GM12872 (cell line): ENCODE results near the gene RIMBP2.

ENCODE experiments used
- CTCF ChIP-seq: IDR thresholded peaks from 3 replicates; pipeline ENCODE4 v1.5.1; 2011; ENCODE audit warnings: low read depth, mild to moderate bottlenecking, low read length, moderate library complexity; ENCODE audit not compliant: insufficient read depth

RIMBP2 gene

GRCh38 chr12:130641533-130642184 lies 74.4 kb downstream of the RIMBP2 start:
- TF ChIP-seq CTCF, result no peak

- TF ChIP-seq CTCF, result no peak
These were observed 75.2 kb downstream of the RIMBP2 start for GRCh38 chr12:130640901-130641300.

GRCh38 chr12:130640496-130640895 lies 75.6 kb downstream of the RIMBP2 start:
- no peak for TF ChIP-seq CTCF

GRCh38 chr12:130639476-130640424 lies 76.3 kb downstream of the RIMBP2 start:
- TF ChIP-seq CTCF, result no peak

- TF ChIP-seq CTCF, result no peak
These were observed 79.7 kb downstream of the RIMBP2 start for GRCh38 chr12:130636370-130636769.

GRCh38 chr12:130634866-130635265 lies 81.2 kb downstream of the RIMBP2 start:
- TF ChIP-seq CTCF, result no peak

GRCh38 chr12:130633771-130634170 lies 82.3 kb downstream of the RIMBP2 start:
- TF ChIP-seq CTCF, result no peak
